Measurements from ENCODE around the gene ST8SIA2. TPM values are rescaled to one million over a fixed set of nuclear protein-coding genes. Genes with fewer than 3 reads are reported as not detected.

Gene ST8SIA2
- total and polyA plus RNA-seq, 12 donors, result 0.07 to 0.83 (median 0.34) TPM; not detected in 5

DNA sequence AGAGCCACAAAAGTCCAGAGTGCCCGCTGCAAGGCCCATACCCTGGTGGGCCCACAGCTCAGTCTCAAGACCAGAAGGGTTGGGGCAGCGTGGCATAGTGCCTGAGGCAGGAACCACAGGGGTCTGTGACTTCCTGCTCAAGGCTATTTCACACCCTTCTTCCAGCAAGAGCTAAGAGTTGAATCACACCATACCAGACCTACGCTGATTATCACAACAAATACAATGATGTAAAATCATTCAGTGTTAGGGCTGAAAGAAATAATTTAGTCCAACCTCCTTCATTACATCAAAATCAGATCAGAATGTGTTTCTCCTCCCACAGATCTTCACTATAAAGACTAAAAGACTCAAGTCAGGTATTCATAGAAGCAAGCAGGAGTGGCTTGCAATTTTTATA lies 27.8 kb upstream of the ST8SIA2 start:
- Histone ChIP-seq H3K27ac (no peak overlapping the region), H3K9me3 (replicated peaks in 1 of 3) (no peaks in the 10 kb centered on the region), H3K36me3 (replicated peaks in 1 of 2) (no peaks in the 10 kb centered on the region), H3K4me3 (no peak overlapping the region), H3K27me3 (peaks cover 4% of the 10 kb centered on the region), H3K4me1 (replicated peaks in 1 of 2) (no peaks in the 10 kb centered on the region)
- intact Hi-C loops (cut with DNase I), result no loop called here
- no peak for DNase-seq
- TF ChIP-seq, protein P1, sequence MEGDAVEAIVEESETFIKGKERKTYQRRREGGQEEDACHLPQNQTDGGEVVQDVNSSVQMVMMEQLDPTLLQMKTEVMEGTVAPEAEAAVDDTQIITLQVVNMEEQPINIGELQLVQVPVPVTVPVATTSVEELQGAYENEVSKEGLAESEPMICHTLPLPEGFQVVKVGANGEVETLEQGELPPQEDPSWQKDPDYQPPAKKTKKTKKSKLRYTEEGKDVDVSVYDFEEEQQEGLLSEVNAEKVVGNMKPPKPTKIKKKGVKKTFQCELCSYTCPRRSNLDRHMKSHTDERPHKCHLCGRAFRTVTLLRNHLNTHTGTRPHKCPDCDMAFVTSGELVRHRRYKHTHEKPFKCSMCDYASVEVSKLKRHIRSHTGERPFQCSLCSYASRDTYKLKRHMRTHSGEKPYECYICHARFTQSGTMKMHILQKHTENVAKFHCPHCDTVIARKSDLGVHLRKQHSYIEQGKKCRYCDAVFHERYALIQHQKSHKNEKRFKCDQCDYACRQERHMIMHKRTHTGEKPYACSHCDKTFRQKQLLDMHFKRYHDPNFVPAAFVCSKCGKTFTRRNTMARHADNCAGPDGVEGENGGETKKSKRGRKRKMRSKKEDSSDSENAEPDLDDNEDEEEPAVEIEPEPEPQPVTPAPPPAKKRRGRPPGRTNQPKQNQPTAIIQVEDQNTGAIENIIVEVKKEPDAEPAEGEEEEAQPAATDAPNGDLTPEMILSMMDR (IDR thresholded peaks at IDR 0.05), result no peak
- WGBS, 4 donors, result 60 to 68% (median 61%) methylated on average over 3 of the region's 3 CpGs

DNA sequence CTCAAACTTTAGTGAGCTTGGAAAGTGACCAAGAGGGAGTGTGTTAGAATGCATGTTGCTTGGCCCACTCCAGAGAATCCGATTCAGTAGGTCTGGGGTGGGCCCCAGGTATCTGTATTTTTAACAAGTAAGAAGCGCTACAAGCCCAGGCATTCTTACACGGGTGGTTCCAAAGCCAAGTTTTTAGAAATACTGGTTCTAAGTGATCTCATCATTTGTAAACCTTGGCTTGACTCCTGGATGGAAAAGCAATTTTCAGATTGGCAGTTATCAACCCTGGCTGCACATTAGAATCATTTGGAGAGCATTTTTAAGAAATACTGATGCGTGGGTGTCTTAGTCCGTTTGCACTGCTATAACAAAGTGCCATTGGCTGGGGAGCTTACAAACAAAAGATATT lies 27.3 kb upstream of the ST8SIA2 start:
- Histone ChIP-seq H3K36me3 (replicated peaks in 1 of 2) (no peaks in the 10 kb centered on the region), H3K4me1 (replicated peaks in 1 of 2) (no peaks in the 10 kb centered on the region), H3K27me3 (peaks cover 4% of the 10 kb centered on the region), H3K27ac (no peak overlapping the region), H3K4me3 (no peak overlapping the region), H3K9me3 (replicated peaks in 1 of 3) (no peaks in the 10 kb centered on the region)
- intact Hi-C loops (cut with DNase I), result no loop called here
- 84 to 88% (median 86%) methylated on average over 5 of the region's 5 CpGs for WGBS, 4 donors
- no peak for DNase-seq
- TF ChIP-seq POLR2A (IDR thresholded peaks at IDR 0.05), result no peak
- TF ChIP-seq, protein P1 (IDR thresholded peaks at IDR 0.05), result no peak

DNA sequence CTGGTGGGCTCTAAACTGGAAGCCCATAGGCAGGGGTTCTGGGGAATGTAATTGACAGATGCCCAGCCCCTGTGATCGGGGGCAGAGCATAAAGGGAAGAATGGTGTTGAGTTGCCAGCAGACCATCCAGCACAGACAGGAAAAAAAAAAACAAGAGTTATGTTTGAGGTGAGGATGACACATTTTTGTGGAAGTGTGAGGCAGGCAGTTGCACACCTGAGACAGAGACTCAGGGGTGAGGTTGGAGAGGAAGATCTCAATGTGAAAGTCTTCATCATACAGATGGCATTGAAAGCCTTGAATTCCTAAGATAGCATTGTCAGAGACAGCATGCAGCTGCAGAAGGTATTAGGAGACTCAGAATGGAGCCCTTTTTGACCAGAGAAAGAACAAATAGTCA lies 18.6 kb upstream of the ST8SIA2 start:
- no peak for DNase-seq
- Histone ChIP-seq H3K36me3 (replicated peaks in 1 of 2) (no peaks in the 10 kb centered on the region), H3K9me3 (replicated peaks in 1 of 3) (no peaks in the 10 kb centered on the region), H3K4me3 (no peak overlapping the region), H3K27me3 (peaks cover 3% of the 10 kb centered on the region), H3K4me1 (replicated peaks in 1 of 2) (no peaks in the 10 kb centered on the region), H3K27ac (no peak overlapping the region)
- intact Hi-C loops (cut with DNase I), result no loop called here
- 46 to 81% (median 62%) methylated on average over 1 of the region's 1 CpG for WGBS, 4 donors
- no peak for TF ChIP-seq POLR2A (IDR thresholded peaks at IDR 0.05)
- TF ChIP-seq, protein P1 (IDR thresholded peaks at IDR 0.05), result no peak

DNA sequence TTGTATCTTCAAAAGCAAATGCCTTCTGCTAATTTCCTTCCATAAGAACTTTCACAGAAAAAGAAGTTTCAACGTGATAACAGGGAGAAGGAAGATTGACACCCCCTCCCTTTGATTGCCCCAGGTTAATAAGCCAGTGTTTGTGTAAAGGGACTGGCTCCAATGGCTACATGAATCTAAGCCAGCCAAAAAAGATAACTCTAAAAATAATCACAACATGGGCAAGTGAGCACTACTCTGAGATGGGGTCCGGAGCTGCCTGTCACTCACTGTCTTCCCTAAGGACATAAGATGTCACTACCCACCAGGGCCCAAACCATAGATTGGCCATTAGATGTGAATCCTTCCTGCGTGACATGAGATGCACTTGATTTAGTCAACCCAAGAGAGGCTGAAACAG lies 17.6 kb upstream of the ST8SIA2 start:
- WGBS, 4 donors, result 65 to 82% (median 73%) methylated on average over 3 of the region's 3 CpGs
- no peak overlapping the region for H3K27ac ChIP-seq
- H3K27me3 ChIP-seq, result peaks cover 3% of the 10 kb centered on the region
- DNase-seq, result no peak
- TF ChIP-seq, protein P1 (IDR thresholded peaks at IDR 0.05), result no peak
- TF ChIP-seq POLR2A (IDR thresholded peaks at IDR 0.05), result no peak
- H3K4me3 ChIP-seq, result no peak overlapping the region
- no peaks in the 10 kb centered on the region for H3K4me1 ChIP-seq (replicated peaks in 1 of 2)
- H3K9me3 ChIP-seq (replicated peaks in 1 of 3), result no peaks in the 10 kb centered on the region
- intact Hi-C loops (cut with DNase I), result no loop called here
- no peaks in the 10 kb centered on the region for H3K36me3 ChIP-seq (replicated peaks in 1 of 2)

Data from adrenal gland (tissue), 12 donors.